GM21360 (cell line): Measurements from ENCODE around the gene DCHS2.

Source experiments
- ATAC-seq: cut with Tn5 transposase; IDR thresholded peaks from one replicate; pipeline ENCODE4 v1.9.1; 2021; ENCODE audit warnings: mild to moderate bottlenecking, moderate library complexity; ENCODE audit not compliant: unreplicated experiment

Gene DCHS2

DNA sequence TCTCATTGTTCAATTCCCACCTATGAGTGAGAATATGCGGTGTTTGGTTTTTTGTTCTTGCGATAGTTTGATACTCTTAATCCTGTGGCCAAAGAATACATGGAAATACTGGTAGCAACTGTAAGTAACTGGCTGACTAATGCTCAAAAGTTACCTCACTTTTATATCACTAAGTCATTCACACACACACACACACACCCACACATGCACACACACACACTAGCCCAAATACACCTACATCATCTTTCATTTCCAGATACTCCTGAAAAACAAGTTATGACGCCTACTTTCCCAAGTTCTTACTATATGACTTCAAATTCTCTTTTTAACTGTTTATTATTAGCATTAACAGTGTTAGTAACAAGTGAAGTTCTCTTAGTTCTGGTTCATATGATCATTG, 101.3 kb downstream of the DCHS2 start:
- ATAC-seq: no peak

DNA sequence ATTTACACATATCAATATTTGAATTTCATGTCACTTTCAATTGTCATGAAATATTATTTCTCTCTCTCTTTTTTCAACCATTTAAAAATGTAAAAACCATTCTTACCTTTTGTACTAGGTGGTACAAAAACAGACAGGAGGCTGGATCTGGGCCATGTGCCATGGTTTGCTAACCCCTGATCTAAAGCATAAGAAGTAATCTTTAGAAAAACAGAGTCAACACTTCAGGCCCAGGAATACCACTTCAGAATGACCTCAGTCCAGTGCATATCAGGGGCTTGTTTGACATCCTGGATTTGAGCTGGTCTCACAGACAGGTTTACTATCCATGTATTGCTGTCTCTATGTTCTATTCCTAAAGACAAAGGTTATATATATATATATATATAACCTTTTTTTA, 102.5 kb downstream of the DCHS2 start:
- ATAC-seq: no peak

DNA sequence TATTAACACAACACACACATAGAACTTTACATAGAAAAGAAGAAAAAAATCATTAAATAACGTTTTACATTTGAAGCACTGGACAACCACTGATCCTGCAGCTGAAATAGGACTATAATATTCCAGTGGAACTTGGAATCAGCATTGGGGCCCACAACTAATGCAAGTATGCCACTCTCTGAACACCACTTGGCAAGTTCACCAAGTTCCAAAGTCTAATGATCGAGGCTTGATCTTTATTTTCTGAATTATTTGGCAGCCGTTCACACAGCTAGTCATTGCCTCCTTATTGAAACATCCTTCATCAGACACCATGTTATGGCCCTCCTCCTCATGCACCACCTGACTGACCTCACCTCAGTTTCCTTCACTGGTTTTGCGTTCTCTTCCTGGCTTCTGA, 107.6 kb downstream of the DCHS2 start:
- no peak for ATAC-seq

DNA sequence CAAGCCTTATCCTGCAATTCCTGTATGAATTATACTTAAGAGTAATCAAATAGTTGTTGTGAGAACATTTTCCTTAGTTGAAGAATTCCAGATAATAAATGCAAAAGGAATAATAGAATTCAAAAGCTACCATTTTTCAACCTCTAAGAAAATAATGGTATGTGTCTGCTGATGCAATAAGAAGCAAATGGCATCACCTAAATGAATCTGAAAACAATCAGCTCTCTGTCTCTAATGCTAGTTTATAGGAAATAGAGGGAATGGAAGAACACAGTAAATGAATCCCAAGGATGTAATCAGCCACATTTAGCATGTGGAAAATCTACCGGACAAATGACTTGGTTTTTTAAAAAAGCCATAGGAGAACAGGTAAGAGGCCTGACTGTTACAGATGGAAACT, 115.1 kb downstream of the DCHS2 start:
- ATAC-seq: no peak

DNA sequence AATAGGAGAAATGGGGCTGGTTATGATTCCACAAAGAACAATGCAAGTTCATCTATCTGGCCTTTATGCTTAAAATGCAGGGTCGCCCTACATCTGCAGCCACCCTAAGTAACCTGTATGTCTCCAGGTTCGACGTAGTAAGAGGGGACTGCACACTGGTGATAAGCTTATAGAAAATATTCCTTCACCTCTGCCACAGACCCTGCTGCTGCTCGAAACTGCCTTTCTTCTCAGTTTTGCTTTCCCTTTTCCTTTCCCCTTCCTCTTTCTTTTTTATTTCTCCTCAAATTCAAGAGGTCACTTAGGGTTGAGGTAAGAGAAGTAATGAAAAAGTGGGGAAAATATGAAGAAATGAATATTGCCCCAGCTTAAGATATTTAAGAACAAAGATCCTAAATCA, 123.5 kb downstream of the DCHS2 start:
- ATAC-seq: peak; percentile 55

DNA sequence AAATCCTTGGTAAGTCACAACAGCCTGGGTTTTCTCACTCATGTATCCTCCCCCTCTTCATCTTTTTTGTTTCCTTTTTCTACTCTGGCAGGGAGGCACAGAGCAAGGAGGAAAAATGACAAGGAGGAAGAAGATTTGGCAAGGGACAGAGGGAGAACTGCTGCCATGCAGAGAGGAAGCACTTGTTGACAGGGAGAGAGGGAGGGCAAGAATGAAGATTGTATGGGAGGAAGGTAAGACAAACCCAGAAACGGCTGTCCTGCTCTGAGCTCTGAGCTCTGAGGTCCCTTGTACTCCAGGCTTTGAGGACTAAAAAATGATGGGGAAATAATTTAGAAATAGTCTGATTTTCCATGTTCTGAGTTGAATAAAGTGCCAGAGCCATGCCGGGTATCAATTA, 123.9 kb downstream of the DCHS2 start:
- no peak for ATAC-seq

DNA sequence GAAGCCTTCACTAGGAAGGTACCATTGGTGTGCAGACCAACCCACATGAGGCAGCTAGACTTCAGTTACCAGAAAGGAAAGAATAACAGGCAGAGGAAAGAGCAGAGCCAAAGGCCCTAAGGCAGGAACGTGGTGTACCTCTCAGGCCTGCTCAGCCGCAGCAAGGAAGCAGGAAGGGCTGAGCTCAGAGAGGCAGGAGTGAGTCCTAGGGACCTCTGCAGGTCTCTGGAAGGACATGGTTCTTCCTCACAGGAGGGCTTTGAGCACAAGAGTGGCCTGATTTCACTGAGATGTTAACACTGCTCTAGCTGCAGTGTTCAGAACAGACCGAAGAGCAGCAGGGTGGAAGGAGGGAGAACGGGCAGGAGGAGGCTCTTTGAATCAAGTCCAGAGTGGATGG, 124.6 kb downstream of the DCHS2 start:
- no peak for ATAC-seq

DNA sequence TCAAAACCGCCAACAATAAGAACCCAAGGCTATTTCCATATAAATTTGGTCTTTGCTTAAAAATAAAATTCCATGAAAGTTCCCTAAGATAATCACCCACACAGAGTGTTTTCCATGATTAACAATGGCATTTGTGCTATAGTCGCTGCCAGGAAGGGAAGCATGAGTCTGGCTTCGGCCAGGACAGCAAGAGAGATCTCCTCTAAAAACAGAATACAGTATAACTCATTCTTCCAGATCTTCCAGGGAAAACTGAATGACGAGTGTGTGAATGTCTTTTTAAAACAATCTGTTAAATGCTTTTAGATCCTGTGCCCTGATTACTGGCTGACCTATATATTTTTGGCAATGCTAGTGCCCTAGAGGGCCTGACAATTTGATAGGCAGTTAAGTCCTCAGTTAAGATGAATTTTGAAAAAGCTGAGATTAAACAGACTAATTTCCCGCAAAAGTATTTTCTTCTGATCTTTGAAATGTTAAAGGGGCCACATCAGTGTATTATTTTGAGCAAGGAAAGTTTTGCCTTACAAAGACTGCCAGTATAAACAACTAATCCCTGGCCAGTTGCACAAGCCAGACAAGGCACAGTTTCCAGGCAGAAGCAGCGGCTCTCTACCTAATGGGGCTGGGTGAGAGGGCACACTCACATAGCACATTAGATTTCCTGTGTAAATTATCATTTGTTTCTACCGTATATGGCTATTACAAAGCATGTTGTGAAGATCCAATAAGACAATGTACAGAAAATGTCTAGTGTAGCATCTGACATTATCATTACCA, 127.3 kb downstream of the DCHS2 start:
- ATAC-seq: no peak

DNA sequence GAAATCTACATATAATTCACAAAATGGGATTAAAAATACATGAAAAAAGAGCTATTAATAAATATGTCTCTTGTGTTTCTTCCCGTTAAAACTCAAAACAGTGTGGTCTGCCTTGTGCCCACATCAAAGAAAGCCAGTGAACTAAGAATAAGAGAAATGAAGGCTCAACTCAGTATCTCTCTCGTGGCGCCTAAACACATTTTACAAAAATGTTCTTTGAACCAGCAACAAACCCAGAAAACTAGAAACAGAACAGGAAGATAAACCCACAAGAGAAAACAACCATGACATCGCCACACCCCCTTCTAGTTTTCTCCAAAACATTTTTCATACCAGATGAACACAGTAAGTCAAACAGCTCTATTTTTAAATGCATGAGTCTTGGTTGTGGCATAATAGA, 130.1 kb downstream of the DCHS2 start:
- peak; percentile 71 for ATAC-seq

DNA sequence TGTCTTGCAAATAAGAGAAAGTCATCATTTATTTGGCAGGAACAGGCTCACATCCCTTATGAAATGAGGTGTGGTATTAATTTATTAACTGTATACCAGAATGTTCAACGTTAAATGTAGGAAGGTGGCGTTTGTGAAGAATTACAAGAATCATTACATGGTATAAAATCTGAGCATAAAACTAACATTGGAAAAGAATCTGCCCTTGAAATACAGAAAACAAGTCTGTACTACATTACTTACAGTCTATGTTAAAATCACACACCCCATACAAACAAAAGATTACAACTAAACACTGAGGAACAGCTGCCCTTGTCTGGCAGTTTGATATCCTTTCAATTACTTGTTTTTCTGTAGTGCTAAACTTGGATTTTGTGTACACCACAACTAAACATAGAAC, 131.1 kb downstream of the DCHS2 start:
- no peak for ATAC-seq

DNA sequence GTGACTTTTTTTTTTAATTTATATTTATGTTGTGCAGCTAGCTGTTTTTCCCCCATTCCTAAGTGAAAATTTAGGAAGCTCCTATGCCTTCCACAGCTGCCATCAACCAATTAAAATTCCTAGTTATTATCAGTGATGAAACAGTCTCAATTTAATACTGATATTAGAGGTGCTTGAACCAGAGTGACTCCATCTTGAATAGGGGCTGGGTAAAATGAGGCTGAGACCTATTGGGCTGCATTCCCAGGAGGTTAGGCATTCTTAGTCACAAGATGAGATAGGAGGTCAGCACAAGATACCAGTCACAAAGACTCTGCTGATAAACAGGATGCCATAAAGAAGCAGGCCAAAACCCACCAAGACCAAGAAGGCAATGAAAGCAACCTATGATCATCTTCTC, 136.7 kb downstream of the DCHS2 start:
- no peak for ATAC-seq

DNA sequence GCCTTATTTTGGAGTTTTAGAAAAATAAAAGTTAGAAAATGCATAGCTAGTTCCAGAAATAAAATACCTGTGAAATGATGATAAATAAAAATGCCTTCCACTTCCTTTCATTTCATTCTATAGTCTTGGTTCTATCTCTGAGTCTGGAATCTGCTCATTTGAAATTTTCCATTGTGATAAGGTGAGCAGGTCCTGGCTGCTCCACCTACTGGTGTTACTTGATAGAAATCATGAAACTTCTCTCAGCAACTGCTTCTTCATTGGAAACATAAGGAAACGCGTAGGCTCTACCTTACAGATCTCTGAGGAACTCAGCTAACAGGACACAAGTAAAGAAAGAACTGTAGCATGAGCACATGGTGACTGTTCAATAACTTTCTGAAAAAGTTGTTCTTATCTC, 141.8 kb downstream of the DCHS2 start:
- no peak for ATAC-seq

DNA sequence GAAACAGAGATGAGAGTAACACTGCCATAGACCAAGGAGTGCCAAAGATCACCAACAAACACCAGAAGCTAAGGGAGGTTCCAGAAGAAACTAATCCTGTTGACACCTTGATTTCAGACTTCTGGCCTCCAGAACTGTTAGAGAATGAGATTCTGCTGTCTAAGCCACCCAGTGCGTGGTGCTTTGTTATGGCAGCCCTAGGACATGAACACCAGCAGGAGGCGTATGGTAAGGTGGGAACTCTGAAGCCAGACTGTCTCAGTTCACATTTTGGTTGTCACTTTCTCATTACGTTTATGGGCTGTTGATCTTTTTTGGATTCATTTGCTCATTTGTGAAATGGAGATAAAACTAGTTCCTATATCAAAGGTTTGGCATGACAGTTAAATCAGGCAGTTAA, 142.9 kb downstream of the DCHS2 start:
- no peak for ATAC-seq

DNA sequence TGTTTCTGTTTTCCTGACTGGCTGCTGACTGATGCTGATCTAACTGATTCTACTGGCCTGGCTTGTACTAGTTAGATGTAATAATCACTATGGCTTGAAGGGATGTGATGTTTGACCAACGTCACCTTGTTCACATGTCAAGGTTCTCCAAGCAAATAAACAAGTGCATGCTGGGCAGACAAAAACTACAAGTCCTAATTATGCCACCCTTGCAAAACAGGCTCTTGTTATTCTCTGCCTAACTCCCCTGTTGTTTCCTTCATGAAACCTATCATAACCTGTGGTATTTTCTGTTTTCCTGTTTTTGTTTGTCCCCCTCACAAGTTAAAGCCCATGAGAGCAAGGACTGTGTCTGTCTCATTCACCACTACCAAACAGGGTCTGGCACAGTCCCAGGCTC, 146.2 kb downstream of the DCHS2 start:
- ATAC-seq: no peak

DNA sequence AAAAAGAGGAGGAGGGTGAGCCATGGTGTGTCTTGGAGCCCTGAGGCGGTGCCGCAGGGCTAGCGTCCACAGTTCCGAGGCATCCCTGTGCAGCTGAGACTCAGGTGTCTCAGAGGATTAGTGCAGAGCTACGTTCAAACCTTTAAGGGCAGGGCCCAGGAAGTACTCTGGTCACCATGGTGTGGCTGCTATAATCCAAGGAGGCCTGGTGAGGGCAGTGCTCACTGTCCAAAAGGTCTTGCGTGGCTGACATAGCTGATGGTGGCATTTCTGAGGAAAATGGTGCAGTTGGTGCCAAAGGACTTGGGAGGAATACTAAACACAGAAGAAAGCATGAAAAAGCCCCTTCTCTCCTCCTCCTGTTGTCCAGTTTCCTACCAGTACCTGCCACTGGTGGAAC, 146.9 kb downstream of the DCHS2 start:
- ATAC-seq: no peak

DNA sequence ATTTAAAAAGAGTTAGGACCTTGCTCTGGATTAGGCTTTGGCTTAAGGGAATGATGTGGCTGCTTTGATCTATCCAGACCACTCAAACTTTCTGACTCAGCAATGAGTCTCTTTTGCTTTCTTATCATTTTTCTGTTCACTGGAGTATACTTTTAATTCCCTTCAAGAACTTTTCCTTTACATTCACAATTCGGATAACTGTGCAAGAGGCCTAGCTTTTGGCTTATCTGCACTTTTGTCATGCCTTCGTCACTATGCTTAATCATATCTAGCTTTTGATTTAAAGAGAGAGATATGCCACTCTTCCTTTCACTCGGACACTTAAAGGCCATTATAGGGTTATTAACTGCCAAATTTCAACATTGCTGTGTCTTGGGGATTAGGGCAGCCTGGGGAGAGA, 147.9 kb downstream of the DCHS2 start:
- no peak for ATAC-seq

DNA sequence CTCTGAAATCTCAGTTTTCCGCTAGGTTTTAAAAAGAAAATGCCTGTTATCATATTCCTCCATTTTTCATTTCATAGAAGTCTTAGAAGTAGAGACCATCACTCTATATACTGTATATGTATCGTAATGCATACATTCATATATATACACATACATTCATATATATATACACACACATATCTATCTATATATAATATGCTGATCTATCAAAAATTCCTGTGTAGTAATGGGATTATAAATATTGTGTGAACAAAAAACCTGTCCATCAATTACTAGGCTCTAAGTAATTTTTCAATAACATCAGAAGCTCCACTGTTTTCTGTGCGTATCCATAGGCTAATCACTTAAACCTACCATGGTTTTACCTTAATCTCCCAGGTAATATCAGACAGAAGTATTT, 150.2 kb downstream of the DCHS2 start:
- ATAC-seq: no peak

DNA sequence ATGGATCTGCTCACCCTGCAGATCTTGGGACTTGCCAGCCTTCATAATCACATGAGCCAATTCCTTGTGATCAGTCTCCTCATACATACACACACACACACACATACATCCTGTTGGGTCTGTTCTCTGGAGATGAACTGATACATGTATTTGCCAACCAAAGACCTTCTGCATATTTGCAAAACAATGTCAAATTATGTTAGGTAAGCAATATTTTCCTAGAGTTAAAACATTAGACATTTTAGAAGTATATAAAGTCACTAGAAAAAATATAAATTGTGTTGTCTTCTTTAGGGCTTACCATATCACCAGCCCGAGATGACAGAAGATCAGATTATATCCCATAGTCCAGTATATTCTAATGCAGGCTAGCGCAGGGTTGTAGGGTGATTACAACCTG, 156.0 kb downstream of the DCHS2 start:
- no peak for ATAC-seq

DNA sequence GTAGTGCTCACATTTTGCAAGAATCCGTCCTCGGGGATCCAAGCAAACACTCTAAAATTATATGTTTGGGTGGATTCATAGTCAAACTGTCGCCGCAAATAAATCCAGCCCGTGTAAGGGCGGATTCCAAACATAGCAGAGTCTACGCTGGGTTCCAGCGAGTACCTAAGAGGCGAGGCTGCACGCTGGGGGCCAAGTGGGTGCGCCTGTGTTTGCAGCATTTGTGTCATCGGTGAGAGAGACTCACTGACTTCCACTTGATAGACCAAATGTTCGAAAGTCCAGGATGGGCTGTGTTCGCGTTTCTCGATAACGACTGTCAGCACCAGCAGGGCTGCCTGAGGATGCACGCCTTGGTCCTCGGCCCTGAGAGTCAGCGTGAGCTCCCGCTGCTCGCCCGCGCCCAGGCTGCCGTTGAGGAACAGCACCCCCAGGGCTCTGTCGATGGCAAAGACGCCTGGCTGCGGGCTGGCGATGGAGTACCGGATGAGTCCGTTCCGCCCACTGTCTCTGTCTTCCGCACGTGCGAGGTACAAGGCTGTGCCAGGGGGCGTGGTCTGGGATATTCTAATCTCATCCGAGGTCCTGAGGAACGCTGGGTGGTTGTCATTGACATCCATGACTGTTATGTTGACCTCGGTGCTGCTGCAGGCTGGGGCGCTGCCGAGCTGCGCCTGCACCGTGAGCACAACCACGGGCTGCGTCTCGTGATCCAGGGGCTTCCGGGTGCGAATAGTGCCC, 158.7 kb downstream of the DCHS2 start:
- ATAC-seq: peak; percentile 77

DNA sequence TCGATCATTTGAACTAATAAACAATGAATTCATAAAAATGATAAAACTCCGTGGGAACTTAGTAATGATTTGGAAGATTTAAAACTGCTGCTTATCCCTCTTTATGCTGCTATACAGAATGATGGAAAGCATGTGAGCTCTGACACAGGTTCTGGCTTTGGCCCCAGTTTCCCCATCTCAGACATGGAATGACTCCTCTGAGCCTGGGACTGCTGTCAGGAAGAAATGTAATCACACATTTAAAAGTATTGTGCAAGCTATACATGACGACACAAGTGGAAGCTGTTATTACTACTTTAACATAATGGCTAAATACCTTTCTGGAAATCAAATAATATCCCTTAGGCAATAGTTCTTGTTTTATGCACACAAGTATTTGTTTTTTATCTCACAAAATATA, 161.7 kb downstream of the DCHS2 start:
- no peak for ATAC-seq

DNA sequence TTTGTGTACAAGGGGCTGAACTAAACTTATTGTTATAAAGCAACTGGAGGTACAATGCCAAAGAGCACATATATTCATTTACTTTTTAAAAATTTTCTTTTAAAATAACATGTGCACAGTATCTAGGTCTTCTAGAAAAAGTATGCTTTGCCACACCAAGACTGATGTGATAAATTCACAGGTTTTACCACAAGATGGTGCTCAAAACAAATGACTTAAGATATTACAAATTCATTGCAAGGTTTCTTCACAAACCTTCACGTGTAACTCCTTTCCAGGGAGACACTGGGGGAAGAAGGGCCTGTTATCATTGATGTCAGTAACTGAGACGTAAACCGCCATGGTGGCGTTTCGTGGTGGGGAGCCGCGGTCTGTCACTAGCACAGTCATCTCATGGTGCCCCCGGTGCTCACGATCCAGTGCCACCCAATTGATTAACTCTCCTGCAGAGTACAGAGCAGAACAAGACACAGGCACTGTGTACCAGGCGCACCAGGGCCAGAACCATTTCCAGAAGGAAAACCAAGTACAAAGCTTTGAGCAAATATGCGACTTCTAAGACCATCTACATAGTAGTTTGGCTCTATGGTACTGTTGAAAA, 162.2 kb downstream of the DCHS2 start:
- no peak for ATAC-seq

DNA sequence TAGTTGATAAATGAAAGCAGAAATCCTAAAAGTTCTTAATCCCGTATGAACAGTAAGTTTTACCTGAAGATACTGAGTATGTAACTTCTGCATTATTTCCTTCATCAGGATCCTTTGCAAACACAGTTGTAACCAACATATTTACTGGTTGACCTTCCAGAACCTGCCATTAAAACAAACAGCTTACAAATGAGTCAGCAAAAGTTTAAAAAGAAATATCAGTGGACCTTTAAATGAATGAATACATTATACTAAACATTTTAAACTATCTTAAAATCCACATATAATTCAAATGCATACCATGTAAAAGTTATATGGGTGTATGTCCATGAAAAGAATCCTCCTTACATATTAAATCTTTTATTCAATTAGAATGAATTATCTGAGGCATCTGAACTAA, 163.6 kb downstream of the DCHS2 start:
- no peak for ATAC-seq
